ENCODE results near the gene MMP20.

The MMP20 gene

DNA sequence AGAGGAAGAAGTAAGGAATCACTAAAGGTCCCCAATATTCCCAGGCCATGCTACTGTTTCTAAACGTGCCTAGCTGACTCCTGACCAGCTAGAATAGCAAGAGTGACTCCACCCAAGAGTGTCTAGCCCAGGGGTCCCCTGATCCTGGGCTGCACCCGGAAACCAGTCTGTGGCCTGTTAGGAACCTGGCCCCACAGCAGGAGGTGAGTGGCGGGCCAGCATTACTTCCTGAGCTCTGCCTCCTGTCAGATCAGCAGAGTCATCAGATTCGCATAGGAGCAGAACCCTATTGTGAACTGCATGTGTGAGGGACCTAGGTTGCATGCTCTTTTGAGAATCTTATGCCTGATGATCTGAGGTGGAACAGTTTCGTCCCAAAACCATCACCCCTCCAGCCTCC, 2.0 kb downstream of the MMP20 start:
- no peak for DNase-seq (ENCODE audit: low read depth in 2 of 2)

DNA sequence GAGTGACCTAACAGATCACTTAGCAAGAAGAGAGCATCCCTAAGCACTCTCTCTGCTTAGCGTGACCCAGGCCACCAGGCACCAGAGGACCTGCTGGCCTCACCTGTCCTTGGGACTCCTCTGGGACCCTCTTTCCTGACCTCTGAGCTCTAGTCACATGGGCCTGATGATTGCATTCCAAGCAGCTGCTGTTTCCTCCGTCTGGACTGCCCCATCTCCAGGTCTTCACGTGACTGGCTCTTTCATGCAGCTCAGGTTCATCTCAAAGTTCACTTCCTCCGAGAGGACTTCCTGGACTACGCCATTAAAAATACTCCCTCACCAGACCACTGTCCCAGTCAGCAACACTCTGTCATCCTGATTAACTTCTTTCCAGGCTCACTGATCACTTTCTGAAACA, 2.9 kb downstream of the MMP20 start:
- DNase-seq (ENCODE audit: low read depth in 2 of 2): no peak

DNA sequence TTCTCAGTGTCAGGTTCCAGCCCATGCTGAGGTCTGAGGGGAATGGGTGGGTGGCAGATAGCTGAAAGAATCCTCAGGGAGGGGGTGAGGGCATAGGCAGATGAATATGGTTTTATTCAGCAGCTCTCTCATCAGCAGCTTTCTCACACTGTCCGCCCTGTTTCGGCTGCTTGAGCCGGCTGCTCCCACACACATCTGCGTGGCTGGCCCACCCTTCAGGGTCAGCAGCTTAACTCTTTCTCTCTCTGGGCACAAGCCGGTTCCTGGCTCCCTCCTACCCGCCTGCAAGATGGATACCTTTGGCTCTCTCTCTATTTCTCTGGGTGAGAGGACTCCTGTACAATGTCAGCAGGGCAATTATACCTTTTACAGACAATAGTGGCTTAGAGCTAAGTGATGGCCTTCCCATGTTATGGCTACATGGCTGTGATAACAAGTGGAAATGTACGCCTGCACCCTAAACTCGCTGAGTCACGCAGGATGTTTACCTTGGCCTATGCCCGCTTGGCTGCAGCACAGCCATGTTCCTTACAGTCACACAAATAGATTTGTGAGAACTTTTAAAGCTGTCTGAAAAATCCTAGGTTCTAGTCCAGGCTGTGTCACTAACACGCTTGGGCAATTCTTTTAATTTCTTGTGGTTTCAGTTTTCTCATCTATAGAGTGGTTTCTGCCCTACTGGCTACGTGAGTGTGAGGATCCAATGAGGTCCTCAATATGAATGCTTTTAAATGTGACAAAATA, 4.1 kb downstream of the MMP20 start:
- DNase-seq (ENCODE audit: low read depth in 2 of 2): no peak

DNA sequence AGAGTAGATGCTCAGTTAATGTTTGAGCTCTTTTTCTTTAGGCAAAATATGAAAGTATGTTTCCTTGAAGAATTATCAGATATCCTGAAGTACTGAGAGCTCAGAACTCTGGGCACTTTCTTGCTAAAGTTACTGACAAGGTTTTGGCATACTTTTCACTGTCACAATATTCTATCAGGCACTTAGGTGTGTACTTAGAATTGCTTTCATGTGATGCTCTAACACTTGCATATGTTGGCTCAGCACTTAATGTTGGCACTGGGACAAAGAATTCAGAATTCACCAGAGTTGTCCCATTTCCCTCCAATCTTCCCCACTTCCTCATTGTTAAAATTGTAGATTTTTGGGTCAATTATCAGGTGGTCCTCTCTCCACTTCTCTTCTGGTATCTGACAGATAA, 5.0 kb downstream of the MMP20 start:
- DNase-seq (ENCODE audit: low read depth in 2 of 2): no peak

DNA sequence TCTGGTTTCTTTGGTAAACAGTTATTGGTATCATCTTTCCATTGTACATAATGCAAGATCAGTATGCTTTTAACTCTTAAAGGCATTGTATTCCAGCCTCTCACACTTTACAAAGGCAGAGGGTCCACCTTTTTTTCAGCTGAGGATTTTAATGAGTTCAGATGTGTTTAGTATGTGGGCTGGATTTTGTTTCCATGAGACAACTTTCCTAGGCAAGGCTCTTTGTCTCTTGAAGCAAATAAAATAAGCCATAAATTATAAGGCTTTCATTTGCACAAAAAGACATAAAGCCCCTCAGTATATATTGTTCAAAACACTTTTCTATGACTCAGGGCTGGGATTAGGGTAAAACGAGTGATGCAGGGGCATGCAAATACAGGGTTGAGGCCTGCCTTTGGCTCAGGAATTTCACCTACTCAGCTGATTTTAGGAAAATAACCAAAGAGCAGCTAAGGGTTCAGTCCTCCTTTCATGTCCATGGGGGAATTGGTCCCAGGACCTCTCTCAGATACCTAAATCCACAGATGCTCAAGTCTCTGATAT, 7.6 kb downstream of the MMP20 start:
- no peak for DNase-seq (ENCODE audit: low read depth in 2 of 2)

DNA sequence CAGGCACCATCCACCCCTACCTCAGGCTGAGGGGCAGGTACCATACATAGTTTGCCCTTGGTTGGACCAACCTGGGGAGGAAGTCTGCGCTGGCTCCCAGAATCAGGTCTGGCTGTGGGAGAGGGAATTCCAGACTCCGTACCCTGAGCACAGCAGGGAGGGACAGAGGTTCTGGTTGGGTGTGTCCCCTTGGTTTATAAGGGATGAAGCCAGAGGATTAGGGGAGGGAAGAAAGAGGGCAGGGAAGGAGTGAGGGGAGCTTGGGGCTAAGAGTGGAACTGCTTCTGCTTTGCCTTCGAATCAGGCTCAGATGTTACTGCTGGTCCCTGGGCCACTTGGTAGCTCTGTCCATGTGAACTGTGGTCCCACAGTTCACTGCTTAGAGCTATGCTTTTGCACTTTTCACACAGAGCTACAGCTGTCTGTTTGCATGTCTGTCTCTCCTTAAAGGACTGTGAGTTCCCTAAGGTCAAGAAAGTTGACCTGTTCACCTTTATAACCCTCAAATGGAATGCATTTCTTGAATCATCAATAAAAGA, 9.2 kb downstream of the MMP20 start:
- no peak for DNase-seq (ENCODE audit: low read depth in 2 of 2)

DNA sequence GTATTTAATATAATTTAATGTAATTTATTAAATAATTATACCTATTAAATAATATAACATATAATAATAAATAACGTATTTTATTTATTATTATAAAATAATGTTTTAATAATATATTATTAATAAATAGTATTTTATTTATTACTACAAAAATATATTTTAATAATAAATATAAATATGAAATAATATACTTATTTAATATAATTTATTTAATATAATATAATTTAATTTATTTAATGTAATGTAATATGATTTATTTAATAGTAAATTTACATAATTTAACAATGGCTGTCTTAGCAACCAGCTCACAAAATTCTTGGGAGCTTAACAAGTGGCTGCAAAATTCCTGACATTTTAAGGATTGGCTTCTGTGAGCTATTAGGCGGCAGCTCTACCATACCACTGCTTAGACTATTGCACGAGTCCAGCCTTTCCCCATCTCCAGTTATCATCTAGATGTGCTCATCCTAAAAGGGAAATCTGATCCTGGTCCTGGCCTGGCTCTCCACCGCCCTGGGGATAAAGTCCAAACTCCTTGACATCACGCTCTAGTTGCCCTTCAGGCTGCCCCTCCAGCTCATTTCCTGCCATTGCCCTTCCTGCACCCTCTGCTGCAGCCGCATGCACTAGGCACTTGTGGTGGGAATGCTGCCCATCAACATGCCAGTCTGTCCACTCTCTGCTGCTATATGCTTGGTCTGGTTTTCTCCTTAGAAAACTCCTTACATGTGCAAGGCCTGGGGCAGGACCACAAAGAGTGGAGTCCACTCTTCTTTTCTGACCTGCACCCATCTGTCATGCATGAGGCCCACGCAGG, 9.8 kb downstream of the MMP20 start:
- DNase-seq (ENCODE audit: low read depth in 2 of 2): no peak

DNA sequence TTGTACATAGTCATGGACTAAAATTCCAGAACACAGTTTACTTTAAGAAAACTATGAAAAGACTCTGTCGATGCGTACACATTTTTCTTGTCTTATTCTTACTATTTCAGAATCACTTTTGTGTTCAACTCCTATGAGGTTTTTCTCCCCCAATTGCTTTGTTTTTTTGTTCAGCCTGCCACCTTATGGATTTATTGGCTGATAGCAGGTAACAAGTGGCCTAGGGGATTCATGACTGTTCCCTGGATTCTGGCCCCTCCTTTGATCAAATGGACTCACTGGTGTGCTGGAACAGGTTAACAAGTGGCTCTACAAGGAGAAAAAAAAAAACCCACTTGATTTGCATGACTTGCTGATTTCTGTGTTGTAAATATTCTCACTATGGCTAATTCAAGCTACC, 10.6 kb downstream of the MMP20 start:
- DNase-seq (ENCODE audit: low read depth in 2 of 2): no peak

DNA sequence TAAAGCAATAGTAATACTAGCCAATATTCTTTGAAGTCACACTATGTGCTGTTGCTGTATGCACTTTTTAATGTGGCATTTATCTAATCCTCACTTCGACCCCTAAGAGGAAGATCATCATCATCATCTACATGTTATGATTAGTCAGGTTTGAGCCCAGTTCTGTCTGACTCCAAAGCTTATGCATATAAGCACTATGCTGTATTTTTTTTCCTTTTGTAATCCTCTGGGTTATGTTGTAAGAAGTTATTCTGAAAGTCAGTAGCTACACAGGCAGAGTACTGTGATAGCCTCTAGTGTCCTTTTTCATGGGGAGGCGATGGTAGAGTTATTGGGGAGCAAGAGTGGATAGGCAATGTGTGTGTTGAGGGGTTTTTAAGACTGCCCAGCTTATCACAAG, 11.1 kb downstream of the MMP20 start:
- no peak for DNase-seq (ENCODE audit: low read depth in 2 of 2)

DNA sequence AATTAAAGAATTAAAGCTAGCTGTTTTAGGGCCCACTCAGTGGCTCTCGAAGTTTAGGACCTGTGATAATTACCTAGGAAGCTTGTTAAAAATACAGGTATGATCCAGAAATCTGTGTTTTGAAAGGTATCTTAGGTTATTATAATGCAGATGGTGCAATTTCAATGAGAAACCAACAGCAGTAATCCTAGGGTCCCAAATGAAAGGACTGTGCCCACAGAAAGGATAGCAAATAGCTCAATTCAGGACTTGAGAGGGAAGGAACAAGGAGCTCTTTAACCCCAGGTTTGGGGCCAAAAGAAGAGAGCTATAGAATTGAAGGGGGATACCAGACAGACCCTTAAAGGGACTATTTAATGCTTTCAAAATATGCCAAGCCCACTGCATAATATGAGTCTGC, 11.7 kb downstream of the MMP20 start:
- no peak for DNase-seq (ENCODE audit: low read depth in 2 of 2)

DNA sequence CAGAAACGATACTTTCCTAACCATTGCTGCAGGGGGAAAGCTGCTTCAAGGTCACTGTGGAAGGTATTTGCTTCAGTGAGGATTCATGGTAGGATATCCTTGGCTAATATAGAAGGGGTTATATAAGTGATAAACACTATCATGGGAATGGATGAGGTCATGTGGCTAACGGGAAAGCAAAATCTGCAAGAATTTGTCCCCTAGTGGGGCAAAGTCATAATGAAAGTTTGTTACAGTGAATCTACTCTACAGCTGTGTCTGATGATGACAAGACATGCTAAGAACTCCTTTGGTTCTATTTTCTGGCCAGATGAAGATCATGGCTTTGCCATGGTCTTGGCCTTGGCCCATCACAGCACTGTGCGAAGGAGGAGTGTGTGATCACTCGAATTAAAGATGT, 13.8 kb downstream of the MMP20 start:
- no peak for DNase-seq (ENCODE audit: low read depth in 2 of 2)

DNA sequence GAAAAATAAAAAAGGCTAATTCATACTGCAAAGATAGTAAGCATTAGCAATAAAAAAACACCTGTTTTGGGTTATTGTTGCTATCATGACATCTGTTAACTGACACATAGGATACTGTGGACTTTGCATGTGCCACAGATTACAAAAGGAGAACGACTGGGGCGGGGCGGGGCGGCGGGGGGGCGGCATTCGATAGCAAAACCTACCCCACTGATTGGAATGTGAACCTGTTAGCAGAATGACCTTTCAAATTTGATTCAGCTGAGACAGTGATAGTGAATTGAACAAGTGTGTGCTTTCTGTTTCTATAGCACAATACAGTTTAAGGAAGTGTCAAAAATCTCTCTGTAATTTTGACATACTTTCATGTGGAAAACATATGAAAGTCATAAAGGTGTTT, 14.9 kb downstream of the MMP20 start:
- no peak for DNase-seq (ENCODE audit: low read depth in 2 of 2)

DNA sequence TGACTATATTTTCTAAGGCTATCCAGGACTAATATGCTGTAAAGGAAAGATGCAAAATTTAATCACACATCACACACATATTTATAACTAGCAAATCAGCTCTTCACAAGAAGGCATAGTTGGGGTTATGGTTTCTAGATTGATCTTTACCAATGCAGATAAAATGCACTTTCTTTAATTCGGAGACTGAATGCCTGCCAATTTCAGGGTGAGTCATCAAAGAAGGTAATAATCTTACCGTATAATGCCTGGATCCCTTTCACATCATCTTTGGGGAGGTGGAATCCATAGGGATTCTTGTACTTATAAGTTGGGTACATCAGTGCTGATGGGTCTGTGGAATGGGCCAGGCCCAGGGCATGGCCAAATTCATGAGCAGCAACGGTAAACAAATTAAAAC, 16.4 kb downstream of the MMP20 start:
- DNase-seq (ENCODE audit: low read depth in 2 of 2): no peak

DNA sequence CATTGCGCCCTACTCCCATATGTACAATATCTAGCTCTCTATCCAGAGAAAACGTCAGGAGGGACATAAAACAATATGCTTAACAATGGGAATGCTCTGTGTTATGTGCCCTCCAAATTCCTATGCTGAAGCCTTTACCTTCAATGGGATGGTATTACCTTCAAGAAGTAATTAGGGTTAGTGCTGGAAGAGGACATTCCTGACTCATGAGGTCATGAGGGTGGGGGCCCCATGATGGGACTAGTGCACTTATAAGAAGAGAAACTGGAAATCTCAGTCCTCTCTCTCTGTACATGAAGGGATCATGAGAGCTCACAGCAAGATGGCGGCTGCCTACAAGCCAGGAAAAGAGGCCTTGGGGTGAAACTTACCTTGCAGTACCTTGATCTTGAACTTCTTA, 20.3 kb downstream of the MMP20 start:
- DNase-seq (ENCODE audit: low read depth in 2 of 2): no peak

DNA sequence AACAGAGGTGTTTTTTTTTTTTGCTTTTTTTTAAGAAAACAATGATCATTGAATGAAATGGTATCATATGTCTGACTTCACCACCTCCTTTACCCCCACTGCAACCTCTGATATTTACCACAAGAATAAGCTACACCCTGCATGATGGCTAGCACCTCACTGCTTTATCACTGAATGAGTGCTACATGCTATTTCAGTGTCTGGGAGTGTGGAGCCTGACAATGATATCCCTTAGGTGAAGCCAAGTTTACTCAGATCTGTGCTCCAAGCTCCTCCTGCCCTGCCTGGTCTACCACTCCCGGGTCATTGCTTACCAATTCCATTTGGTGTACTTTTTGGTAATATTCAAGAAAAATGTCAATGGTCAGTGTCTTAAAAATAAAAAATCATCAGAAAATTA, 21.1 kb downstream of the MMP20 start:
- DNase-seq (ENCODE audit: low read depth in 2 of 2): no peak

DNA sequence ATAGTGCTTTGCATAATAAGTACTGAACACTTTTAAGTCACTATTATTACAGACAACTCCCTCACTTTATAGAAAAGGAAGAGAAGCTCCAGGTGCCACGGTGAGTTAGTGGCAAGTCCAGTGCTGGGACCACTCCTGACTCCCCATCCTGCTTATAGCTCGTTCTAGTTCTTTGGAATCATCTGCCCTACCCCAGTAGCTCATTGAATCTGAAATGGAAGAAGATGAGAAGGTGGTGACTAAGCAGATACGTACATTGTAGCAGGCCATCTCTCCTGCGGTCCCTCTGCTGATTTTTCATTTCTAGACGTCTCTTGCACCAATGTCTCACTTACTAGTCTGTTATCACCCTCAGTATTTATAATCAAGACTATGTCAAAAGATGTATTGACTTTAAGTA, 21.6 kb downstream of the MMP20 start:
- DNase-seq (ENCODE audit: low read depth in 2 of 2): no peak

DNA sequence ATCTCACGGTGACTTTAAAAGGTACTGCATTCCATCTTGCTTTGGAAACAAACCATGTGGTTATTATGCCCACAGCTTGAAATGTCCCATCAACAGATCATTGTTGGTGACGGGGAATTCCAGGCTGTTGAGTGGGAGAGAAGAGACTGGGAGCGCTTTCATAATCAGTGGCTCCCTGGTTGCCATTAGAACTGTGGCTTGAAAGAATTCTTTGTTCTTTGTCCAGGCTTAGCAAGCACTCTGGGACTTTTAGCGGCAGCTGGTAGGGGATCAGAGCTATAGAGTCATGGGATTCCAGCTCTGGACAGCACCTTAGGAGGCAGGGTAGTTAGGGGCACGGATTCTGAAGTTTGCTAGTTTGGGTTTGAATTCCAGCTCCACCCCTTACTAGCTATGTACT, 22.0 kb downstream of the MMP20 start:
- DNase-seq (ENCODE audit: low read depth in 2 of 2): no peak

DNA sequence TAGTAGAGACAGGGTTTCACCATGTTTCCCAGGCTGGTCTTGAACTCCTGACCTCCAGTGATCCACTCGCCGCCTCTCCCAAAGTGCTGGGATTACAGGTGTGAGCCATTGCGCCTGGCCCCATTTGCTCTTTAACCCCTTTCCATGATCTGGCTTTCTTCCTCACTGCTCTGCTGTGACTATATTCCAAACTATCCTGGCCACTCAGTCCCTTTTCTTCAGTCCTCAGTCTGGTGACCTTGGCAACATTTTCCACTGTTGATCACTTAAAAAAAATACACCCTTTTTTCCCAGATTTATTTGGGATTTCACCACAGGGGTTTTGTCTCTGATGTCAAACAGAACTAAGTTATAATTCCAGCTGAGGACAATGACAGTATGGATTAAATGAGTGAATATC, 24.5 kb downstream of the MMP20 start:
- no peak for DNase-seq (ENCODE audit: low read depth in 2 of 2)

DNA sequence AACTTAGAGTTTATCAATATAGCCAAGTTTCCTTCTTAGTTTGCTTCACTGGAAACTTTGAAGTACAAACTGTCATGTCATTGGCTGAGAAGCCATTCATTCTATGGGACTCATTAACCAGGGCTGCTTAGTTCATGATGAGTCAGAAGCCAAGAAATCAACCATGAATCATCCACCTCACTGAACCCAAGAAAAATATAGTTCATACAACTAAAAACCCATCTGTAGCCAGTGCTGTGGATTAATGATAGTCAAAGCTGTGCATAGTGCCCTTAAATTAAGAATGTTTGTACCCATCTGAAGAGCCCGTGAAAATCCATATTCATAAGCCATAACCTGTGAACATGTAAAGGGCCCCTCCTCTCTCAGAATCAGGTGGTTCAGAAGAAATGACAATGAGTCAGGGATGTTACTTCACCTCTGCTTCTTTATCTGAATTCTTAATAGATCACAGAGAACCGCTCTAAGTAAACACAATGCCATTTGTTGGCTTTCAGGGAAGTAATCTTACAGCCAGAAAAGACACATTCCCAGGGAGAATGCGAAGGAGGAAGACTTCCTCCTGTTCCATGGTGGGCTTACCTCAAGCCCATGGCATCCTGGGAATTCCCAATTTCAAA, 25.4 kb downstream of the MMP20 start:
- DNase-seq (ENCODE audit: low read depth in 2 of 2): no peak

DNA sequence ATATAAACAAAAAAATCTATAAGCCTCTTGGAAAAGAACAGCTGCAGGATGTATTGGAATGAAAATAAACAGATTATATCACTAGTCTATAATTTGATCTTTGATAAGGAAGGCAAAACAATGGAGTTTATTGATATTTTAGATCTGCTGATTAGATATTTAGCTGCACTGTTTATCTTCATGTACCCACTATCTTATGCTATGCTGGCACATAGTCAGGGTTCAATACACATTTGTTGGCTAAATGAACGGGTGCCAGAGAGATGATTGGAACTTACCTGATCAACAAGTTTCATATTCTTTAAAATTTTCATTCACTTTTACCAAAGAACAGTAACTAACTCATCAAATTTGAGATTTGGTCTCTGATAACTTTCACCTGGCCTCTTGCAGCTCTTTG, 26.9 kb downstream of the MMP20 start:
- DNase-seq (ENCODE audit: low read depth in 2 of 2): no peak

DNA sequence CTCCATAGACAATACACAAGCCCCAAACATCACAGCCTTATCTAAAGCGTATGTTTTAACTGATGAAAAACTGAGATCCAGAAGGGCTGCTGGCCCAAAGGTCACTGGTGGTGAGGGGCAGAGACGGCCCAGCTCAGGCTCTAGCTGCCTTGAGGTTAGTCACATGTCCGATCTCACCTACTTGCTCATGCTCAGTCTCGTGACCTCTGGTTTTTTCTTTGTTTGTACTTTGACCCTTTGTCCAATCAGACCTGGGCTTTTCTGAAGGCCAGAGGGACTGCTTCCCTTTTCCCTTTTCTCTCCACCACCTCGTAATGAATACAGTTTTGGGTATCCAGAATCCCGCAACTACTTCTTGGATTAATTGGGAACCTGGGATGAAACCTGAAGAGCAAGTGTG, 28.6 kb downstream of the MMP20 start:
- DNase-seq (ENCODE audit: low read depth in 2 of 2): no peak

All from stimulated activated CD4-positive, alpha-beta T cell treated with anti-CD3 and anti-CD28 coated beads, Interleukin-1b, Interleukin-23, amount 100 ng/mL, for 4 hours (primary cell).